Suppressor macrophage treated with lipopolysaccharide for 1 hour (primary cell): ENCODE data around the gene ASCL4.

Experiments
- DNase-seq, 3 donors: peaks; one replicate each; pipeline ENCODE4 v3.0.0-alpha.2; 2020 to 2022

The ASCL4 gene

DNA sequence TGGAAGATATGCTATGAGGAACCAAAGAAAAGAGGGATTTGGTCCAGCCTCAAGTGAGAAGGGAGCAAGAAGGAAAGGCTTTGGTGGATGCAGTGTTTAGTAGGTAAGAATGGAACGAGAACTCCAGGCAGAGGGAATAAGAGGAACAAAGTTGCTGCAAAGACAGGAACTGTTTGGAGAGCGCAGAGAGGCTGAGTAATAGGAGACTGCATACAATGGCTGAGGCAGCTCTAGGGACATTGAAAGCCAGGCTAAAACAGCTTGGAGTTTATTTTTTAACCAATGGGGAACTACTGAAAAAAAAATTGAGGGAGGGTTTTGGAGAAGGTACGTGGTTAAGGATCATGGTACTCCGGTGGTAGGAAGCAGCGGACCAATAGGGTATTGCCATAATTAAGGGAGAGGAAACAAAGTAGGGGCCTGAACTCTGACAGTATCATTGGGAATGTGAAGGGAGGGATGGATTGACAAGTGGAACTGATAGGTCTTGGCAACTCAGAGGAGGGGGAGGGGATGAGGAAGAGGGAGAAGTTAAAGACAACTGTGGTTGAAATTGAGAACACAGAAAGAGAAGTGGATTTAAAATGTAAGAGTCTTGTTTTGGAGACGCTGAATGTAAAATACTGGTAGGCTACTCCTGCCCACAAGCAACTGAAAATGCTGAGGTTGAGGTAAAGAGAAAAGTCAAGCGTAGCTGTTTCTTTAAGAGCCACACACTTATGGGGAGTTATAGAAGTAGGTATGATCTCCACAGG lies 4.8 kb downstream of the ASCL4 start:
- DNase-seq, result peak; percentile 65 to 76 (median 73)

- peak; percentile 27 to 45 (median 30) for DNase-seq
Observed at GRCh38 chr12:107780298-107780697, 5.8 kb downstream of the ASCL4 start.

DNA sequence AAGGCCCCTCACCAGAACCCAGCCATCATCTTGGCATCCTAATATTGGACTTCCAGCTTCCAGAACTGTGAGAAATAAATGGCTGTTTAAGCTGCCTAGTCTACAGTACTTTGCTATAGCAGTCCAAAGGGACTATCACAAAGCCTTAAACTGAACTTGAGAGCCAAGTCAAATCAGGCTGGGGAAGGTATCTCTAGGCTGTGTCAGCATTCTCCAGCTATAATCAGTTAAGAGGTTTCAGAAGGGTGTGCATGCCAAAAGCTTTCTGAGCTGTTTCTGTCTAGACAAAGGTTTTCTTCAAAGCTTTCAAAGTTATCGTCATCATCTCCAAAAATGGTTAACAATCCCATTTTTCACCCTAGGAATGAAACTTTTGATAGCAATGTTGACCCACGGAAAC lies 7.6 kb downstream of the ASCL4 start:
- DNase-seq, result no peak

- DNase-seq, result no peak
Observed at GRCh38 chr12:107783406-107784376, 9.2 kb downstream of the ASCL4 start.

DNA sequence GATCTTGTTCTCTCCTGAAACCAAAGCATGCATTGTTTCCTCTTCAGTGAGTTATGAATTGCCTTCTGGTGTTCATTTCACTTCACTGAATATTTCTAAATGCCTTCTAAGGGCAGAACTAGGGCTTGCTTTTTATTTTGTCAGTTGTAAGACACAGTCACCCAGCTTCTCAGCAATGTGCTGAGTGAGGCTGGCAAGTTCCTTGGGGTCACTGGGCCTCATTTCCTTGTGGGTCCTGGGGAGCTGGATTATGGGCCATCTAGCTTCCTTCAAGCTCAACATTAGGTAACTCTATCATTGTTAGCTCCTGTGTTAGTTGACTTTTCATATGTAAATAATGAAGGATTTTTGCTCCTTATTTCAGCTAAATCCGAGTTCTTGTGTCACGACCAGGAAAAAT lies 13.8 kb downstream of the ASCL4 start:
- no peak for DNase-seq

DNA sequence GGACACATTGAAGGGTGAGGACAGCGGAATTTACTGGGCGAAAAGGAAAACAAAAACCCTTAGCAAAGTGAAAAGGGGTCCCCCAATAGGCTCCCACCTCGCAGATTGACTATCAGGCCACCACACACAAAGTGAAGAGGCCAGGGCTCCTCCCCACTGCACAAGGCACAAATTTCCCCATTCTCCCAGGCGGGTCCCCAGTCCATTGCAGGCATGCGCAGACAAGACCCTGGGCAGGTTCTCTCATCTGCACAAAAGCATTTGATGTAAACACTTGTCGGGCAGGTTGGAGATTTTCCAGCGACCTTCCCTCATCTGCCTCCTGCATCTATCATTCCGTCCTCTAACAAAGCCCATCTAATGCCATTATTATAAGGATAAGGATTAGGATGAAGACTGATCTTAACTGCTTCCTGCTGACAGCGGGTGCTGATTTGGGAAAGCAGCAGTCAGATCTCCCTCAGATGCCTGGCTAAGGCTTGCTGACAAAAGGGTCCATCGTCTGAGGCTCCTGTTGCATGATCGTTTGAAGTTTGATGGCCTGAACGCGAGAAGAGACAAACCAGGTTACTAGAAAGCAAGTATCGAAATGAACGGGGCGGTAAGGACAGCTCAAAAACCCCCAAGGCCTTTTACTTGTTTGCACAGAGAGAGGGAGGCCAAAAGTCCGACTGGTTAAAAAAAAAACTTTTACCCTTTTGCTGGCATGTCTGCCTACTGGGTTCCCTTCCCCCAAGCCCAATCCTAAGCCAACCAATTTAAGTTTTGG lies 14.4 kb downstream of the ASCL4 start:
- DNase-seq, result no peak

GRCh38 chr12:107791465-107792089 lies 17.1 kb downstream of the ASCL4 start:
- DNase-seq, result no peak

DNA sequence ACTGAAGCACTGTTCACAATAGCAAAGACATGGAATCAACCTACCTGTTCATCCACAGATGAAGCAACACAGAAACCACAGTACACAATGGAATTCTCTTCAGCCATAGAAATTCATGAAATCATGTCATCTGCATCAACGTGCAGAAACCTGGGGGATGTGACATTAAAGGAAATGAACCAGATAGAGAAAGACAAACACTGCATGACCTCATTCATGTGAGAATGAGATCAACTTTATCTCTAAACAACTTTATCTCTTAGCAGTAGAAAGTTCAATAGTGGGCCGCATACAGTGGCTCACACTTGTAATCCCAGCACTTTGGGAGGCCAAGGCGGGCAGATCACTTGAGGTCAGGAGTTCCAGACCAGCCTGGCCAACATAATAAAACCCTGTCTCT lies 19.9 kb downstream of the ASCL4 start:
- no peak for DNase-seq

GRCh38 chr12:107798580-107798979 lies 24.1 kb downstream of the ASCL4 start:
- DNase-seq, result no peak

DNA sequence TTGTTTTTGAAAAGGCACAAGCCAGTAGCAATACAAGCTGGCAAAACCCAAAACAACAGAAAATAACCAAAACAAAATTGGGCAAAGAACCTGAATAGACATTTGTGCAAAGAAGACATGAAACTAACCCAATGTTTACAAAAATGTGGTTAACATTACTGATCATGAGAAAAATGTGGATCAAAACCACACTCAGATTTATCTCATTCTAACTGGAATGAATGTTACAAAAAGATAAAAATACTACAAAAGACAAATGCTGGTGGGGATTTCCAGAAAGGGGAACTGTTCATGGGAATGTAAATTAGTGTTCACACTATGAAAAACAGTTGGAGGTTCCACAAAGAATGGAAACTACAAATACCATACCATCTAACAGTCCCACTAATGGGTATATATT lies 26.6 kb downstream of the ASCL4 start:
- DNase-seq, result peak; percentile 15 to 39 (median 32)

DNA sequence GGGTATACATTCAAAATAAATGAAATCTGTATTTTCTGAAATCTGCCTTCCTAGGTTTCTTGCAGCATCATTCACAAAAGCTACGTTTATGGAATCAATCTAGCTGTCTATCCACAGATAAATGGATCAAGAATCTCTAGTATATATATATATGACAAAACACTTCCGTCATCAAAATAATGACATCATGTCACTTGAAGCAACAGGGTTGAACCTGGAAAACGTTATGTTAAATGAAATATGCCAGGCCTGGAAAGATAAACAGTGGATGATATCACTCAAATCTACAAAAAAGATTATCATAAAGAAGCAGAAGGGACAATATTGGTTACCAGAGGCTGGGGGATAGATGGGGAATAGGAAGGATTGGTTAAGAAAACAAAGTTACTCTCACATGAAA lies 28.6 kb downstream of the ASCL4 start:
- no peak for DNase-seq

DNA sequence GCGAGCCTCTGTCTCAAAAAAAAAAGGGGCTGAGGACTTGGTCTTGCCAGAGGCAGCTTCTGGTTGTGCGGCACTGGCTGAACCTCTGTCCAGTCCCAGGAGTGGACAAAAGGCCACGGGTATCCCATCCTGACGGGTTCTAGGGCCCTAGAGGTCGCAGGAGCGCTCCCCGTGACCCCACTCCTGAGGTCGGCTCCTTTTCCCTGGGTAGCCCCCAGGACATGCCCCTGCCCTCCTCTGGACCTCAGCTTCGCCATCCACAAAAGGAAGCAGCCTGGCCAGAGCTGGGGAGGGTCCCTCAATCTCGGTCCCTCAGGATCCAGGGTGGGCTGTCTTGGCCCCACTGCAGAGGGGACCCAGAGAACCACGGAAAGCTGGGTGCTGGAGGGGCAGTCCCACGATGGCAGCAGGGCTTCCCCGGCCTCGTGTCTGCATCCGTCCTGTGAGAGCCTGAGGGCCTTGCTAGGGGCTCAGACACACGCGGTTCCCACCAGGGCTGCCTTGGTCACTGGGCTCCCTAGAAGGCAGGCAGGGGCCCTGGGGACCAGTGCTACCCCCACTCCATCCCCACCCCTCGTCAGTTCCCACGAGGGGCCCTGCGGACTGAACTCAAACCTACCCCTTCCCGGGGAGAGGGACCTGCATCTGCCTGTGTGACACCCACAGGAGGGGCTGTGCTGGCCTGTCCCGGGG lies 31.1 kb downstream of the ASCL4 start:
- DNase-seq, result no peak

- DNase-seq, result no peak
Observed at GRCh38 chr12:107807471-107808150, 33.1 kb downstream of the ASCL4 start.

DNA sequence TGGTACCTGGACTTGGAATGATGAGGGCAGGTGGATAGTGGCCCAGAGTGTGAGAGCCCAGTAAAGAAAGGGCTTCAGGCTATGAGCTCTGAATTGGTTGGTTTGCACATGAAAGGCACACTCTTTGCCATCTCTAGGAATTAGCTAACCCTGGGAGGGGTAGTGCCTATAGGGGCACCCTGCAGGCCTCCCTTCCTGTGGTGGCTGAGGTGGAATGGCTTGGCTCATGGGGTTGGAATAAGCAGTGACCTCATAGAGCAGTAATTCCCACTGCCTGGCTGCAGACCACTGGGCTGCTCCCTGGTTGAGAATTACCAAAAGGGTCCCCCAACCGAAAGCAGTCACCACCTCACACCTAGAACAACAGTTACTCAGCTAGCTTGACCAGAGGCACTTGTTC lies 42.7 kb downstream of the ASCL4 start:
- no peak for DNase-seq

- no peak for DNase-seq
Observed at GRCh38 chr12:107818984-107819383, 44.5 kb downstream of the ASCL4 start.

- peak in 1 of 3 donors; percentile 12 for DNase-seq
Observed at GRCh38 chr12:107822356-107822755, 47.9 kb downstream of the ASCL4 start.
